Measurements from ENCODE around the gene QKI. TPM values are rescaled to one million over a fixed set of nuclear protein-coding genes. Genes with fewer than 3 reads are reported as not detected.

The QKI gene
- total RNA-seq, 4 donors from 2014 or later = 229 to 300 (median 263) TPM

DNA sequence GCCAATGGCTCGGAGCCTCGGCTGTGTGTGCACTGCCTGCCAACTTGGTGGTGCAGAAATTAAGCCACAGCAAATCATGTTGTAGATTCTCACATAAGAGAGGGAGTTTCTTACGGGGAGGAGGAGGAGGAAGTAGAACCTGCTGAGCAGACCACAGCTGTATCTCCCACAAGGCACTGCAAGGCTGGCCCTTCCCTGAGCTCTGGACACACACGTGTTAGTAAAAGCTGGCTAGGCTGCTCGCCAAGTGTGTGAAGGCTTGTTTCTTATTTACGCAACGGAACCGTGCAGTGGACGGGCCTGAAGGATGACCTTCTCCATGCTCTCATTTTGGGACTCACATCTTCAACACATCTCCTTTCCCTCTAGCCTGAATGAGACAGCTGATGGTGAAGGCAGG is 15.7 kb upstream of the QKI start:
- no peak for ATAC-seq (ENCODE audit: low FRiP score)
- TF ChIP-seq, protein P1, sequence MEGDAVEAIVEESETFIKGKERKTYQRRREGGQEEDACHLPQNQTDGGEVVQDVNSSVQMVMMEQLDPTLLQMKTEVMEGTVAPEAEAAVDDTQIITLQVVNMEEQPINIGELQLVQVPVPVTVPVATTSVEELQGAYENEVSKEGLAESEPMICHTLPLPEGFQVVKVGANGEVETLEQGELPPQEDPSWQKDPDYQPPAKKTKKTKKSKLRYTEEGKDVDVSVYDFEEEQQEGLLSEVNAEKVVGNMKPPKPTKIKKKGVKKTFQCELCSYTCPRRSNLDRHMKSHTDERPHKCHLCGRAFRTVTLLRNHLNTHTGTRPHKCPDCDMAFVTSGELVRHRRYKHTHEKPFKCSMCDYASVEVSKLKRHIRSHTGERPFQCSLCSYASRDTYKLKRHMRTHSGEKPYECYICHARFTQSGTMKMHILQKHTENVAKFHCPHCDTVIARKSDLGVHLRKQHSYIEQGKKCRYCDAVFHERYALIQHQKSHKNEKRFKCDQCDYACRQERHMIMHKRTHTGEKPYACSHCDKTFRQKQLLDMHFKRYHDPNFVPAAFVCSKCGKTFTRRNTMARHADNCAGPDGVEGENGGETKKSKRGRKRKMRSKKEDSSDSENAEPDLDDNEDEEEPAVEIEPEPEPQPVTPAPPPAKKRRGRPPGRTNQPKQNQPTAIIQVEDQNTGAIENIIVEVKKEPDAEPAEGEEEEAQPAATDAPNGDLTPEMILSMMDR (IDR thresholded peaks at IDR 0.05) = no peak
- DNase-seq (ENCODE audit: low spot score) = no peak

DNA sequence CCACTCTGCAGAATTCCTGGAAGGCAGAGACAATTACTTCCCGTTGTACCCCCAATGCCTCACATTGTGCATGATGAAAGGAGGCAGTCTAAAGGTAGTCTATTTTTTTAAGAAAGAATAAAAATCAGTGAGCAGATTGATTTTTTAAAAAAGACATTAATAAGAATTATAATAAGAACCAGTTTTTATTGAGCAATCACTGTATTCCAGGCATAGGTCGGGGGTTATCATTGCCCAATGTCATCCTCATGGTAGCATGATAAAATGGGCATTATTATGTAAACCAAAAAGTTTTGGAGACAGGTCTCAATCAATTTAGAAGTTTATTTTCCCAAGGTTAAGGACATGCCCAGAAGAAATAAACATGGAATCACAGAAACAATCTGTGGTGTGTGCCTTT is 14.0 kb upstream of the QKI start:
- no peak for ATAC-seq (ENCODE audit: low FRiP score)
- no peak for DNase-seq (ENCODE audit: low spot score)
- TF ChIP-seq, protein P1 (IDR thresholded peaks at IDR 0.05) = no peak

DNA sequence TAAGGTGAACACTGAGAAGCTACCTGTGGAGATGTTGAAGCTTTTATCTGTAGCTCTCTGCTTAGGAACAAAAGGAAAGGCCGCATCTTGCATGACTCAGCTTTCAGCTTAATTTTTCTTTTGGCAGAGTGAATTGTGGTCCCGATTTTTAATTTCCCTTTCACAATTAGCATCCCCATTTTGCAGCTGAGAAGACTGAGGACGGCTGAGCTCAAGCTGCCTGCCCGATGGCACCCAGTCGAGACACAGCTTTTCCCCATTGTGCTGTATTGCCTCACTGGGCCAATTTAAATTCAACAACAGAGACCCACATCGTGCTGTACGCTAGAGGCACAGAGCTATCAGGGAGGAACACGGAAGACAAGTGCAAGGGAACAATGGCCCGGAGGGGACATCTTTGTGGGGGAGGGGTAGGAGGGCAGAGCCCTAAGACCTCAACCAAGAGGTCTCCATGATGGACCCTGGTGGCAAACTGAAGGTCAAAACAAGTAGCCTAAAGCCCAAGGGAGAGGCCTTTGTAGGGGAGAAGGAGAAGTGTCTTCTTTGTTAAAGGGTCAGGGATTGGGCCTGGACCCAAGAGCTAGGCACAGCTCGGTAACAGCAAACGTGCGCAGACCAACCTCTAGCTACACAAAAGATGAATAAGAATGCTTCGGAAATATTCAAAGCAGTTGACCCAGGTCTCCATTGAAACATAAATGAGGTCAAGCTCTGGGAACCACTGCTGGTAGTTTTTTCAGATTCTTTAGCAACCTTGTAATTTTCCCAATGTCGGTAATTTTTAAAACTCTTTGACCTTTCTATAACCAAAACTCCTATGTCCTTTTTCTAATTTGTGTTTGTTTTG is 13.3 kb upstream of the QKI start:
- no peak for DNase-seq (ENCODE audit: low spot score)
- TF ChIP-seq, protein P1 (IDR thresholded peaks at IDR 0.05) = no peak
- no peak for ATAC-seq (ENCODE audit: low FRiP score)

DNA sequence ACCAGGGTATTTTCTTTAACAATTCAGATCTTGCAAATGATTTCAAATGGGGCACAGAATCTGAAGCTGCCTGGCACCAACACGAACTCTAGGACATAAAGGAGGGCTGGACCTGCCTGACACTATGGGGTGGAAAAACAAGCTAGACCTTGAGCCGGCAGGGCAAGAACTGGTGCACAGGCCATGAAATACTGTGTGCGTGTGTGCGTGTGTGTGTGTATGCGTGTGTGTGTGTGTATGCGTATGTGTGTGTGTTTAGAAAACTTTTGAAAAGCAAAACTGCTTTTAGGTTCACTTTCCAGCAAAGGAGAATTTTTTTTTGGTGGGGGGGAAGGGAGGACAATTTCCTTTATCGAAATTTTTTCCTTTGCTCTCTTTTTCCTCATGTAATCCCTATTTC is 11.9 kb upstream of the QKI start:
- ATAC-seq (ENCODE audit: low FRiP score) (no peak), DNase-seq (ENCODE audit: low spot score) (no peak)
- TF ChIP-seq, protein P1 (IDR thresholded peaks at IDR 0.05) = no peak

DNA sequence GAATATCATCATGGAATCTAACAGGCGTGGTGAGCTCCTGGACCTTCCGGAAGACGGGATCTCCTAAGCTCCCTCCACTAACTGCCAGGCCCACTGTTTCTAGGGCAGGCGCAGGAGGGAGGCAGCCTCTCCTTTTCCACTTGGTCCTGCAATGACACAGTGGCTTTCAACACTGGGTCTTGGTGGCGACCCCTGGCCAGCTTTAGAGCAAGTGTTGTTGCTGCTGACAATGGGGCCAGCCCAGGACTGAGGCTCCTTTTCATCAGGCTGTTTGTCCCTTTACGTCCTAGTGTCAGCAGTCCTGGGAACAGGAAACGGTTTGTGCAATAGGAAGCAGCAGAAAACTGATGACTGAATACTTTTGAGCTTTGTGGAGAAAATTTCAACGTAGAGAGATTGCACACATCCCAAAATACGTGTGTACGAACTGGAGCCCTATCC is 9.7 kb upstream of the QKI start:
- TF ChIP-seq, protein P1 (IDR thresholded peaks at IDR 0.05) = no peak
- ATAC-seq (ENCODE audit: low FRiP score) = peak; percentile 43
- DNase-seq (ENCODE audit: low spot score) = no peak

DNA sequence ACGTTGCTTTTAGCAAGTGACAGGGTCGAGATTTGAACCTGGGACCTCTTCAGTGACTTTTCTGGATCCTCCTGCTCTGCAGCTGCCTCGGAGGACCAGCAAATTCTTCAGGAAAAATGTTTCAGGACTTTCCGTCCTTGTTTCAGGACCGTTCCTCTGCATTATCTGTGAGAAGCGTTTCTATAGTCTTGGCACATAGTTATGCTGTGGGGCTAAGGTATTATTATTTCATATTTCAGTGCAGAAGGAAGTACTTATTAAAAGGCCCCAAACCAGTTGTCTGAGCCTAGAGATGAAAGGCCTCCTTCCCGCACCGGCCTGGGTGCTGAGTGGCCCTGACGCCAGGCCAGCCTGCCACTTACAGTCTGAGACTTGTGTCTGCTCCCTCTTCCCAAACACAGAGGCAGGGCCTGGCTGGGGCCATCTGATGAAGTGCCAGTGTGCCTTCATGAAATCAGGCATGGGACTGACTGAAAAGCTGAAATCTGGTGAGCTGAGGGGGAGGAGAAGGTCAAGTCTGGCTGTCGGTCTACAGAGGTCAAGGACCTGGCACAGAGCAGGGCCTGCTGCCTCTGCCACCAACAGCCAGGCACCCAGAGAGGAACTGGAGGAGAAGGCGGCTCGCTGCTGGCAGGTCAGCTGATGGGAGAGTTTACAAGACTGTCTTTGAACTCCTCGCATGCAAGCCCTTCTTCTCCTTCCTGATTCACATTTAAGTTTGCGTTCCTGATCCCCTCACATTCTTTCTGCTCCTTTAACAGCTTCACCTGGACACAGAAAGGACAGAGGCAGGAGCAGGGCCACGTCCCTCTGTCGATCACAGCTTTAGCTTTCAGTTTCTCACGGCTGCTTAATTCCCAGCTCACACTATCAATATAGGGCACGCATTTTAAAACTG is 8.9 kb upstream of the QKI start:
- ATAC-seq (ENCODE audit: low FRiP score) = peak; percentile 62
- DNase-seq (ENCODE audit: low spot score) = no peak
- TF ChIP-seq, protein P1 (IDR thresholded peaks at IDR 0.05) = no peak
